Tibial nerve (tissue), 4 donors: Measurements from ENCODE around the gene KCNT1. TPM values are rescaled to one million over a fixed set of nuclear protein-coding genes. Genes with fewer than 3 reads are reported as not detected.

ENCODE experiments used
- DNase-seq, 2 donors: peaks; one replicate each; pipeline ENCODE4 v3.0.0-alpha.2; 2019; ENCODE audit warnings: low spot score in 2 of 2
- H3K27ac ChIP-seq, 4 donors: fragments of 200-600 bp; sonication (generic) in 3 of 4; one replicate each; pipeline ENCODE4 v1.5.1; 2017 to 2019; ENCODE audit warnings: mild to moderate bottlenecking in 1 of 4
- H3K27me3 ChIP-seq, 2 donors: fragments of 200-600 bp; sonication (generic) in 1 of 2; one replicate each; pipeline versions ENCODE4 v1.5.1 to v1.6.0; 2017 to 2019
- H3K36me3 ChIP-seq, 3 donors: fragments of 200-600 bp; sonication (generic); one replicate each; pipeline ENCODE4 v1.5.1; 2018 to 2019
- H3K4me1 ChIP-seq, 4 donors: fragments of 200-600 bp; sonication (generic) in 3 of 4; one replicate each; pipeline ENCODE4 v1.5.1; 2017 to 2019
- H3K4me3 ChIP-seq, 4 donors: fragments of 200-600 bp; sonication (generic) in 3 of 4; one replicate each; pipeline ENCODE4 v1.5.1; 2017 to 2019; ENCODE audit warnings: mild to moderate bottlenecking in 1 of 4, moderate library complexity in 1 of 4
- H3K9me3 ChIP-seq, 4 donors: fragments of 200-600 bp; sonication (generic) in 3 of 4; one replicate each; pipeline ENCODE4 v1.5.1; 2017 to 2019
- EP300 ChIP-seq, 2 donors: sonication (generic); formaldehyde crosslinking; IDR thresholded peaks; one replicate each; pipeline ENCODE4 v1.6.1; 2017; ENCODE audit warnings: antibody characterized with exemption in 2 of 2, mild to moderate bottlenecking in 1 of 2
- POLR2A ChIP-seq, 2 donors: fragments of 450-650 bp; IDR thresholded peaks; one replicate each; pipeline ENCODE4 v1.6.1; 2017; ENCODE audit warnings: antibody characterized with exemption in 2 of 2, mild to moderate bottlenecking in 2 of 2, moderate library complexity in 2 of 2
- WGBS, 2 donors: methylation state at CpG; one replicate each; pipeline ENCODE4 v1.1.5; 2018; 5-methylcytosine and 5-hydroxymethylcytosine counted together
- total RNA-seq, 4 donors: library from RNA; depleted of rRNA; stranded (reverse); fragments of >200 nt; gene quantifications; one replicate each; pipeline ENCODE4 v1.1.0, GENCODE V29; 2016
- TF ChIP-seq, protein P1 (sequence below), 5 experiments: fragments of 200-600 bp in 3 of 5; fragments of 450-650 bp in 2 of 5; sonication (generic) in 3 of 5; IDR thresholded peaks; one replicate each; pipeline ENCODE4 v1.5.1; 2016 to 2019; ENCODE audit warnings: antibody characterized with exemption in 5 of 5, mild to moderate bottlenecking in 3 of 5, moderate library complexity in 2 of 5

The KCNT1 gene
- total RNA-seq, 4 donors from 2014 or later = under 0.01 to 0.39 TPM; not detected in 2

DNA sequence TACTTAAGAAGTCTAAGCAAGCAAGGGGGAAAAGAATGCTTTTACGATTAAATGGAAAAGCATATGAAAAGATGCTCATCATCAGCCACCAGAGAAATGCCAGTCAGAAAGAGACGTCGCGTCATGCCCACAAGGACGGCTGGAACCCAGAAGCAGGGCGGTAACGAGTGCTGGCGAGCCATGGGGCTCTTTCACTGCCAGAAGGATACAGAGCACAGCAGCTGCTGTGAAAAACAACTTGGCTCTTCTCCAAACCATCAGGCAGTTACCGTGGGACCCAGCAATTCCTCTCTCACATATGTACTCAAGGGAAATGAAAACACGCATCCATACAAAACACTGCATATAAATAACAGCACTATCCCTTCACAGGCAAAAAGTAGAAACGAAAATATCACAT lies 109.8 kb downstream of the KCNT1 start:
- Histone ChIP-seq H3K9me3 (no peaks in the 10 kb centered on the region), H3K4me3 (no peak overlapping the region), H3K27me3 (no peaks in the 10 kb centered on the region), H3K36me3 (peaks cover 1 to 89% (median 32%) of the 10 kb centered on the region in 3 donors), H3K27ac (no peak overlapping the region), H3K4me1 (no peaks in the 10 kb centered on the region)
- DNase-seq = no peak
- WGBS, 2 donors = 78 to 80% methylated on average over 11 of the region's 11 CpGs
- TF ChIP-seq, protein P1, sequence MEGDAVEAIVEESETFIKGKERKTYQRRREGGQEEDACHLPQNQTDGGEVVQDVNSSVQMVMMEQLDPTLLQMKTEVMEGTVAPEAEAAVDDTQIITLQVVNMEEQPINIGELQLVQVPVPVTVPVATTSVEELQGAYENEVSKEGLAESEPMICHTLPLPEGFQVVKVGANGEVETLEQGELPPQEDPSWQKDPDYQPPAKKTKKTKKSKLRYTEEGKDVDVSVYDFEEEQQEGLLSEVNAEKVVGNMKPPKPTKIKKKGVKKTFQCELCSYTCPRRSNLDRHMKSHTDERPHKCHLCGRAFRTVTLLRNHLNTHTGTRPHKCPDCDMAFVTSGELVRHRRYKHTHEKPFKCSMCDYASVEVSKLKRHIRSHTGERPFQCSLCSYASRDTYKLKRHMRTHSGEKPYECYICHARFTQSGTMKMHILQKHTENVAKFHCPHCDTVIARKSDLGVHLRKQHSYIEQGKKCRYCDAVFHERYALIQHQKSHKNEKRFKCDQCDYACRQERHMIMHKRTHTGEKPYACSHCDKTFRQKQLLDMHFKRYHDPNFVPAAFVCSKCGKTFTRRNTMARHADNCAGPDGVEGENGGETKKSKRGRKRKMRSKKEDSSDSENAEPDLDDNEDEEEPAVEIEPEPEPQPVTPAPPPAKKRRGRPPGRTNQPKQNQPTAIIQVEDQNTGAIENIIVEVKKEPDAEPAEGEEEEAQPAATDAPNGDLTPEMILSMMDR (IDR thresholded peaks at IDR 0.05) = no peak
- TF ChIP-seq EP300 (IDR thresholded peaks at IDR 0.05) = no peak
- no peak for TF ChIP-seq POLR2A (IDR thresholded peaks at IDR 0.05)

DNA sequence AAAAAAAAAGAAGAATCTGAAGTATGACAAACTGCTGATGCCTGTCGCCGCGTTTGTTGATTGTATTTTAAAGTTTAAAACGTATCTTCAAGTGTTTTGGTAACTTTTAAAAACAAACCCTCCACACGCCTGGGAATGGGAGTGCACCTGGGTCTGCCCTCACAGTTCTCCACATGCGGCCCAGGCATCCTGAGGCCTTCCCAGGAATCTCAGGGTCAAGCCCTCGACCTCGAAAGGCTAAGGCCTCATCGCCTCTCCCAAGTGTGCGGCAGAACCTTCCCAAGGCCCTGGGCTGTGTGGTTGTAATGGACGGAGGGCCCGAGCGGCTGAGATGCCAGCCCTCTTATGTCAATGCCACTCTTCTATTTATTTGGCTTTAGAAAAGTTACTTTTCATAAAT lies 111.0 kb downstream of the KCNT1 start:
- H3K4me1 ChIP-seq = no peaks in the 10 kb centered on the region
- H3K9me3 ChIP-seq = no peaks in the 10 kb centered on the region
- H3K4me3 ChIP-seq = no peak overlapping the region
- TF ChIP-seq EP300 (IDR thresholded peaks at IDR 0.05) (no peak), POLR2A (IDR thresholded peaks at IDR 0.05) (no peak)
- TF ChIP-seq, protein P1 (IDR thresholded peaks at IDR 0.05) = no peak
- H3K27ac ChIP-seq = no peak overlapping the region
- no peaks in the 10 kb centered on the region for H3K27me3 ChIP-seq
- 89 to 94% methylated on average over 13 of the region's 13 CpGs for WGBS, 2 donors
- DNase-seq = no peak
- peaks cover 3 to 97% (median 38%) of the 10 kb centered on the region in 3 donors for H3K36me3 ChIP-seq

DNA sequence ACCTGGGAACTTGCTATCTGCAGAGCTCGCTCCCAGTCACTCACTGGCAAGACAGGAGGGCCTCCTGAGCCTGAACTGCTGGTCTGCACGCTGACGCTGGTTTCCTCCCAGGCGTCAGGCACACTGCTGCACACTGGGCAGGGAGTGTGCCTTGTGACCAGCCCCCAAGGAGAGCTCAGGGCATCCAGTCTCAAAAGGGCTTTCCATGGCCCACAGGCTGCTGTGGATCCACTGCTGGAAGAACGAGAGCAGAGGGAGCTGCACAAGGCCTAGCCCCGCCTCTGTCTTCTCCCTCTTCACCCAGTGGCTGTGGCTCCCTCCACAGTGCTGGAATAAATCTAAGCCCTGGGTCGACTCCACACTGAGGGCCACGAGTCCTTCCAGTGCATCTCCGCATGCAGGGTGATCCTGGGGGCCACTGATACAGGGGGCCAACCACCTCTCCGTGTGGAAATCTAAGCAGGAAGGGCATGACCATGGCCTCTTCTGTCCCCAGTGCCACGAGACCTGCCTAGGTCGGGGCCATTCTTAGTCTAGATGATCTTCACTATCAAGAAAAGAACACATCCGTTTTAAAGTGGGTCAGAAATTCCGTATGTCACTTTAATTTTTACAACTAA lies 111.8 kb downstream of the KCNT1 start:
- no peak for DNase-seq
- H3K4me1 ChIP-seq = no peaks in the 10 kb centered on the region
- H3K36me3 ChIP-seq = peaks cover 6 to 99% (median 44%) of the 10 kb centered on the region in 3 donors
- 84 to 86% methylated on average over 14 of the region's 14 CpGs for WGBS, 2 donors
- no peak overlapping the region for H3K4me3 ChIP-seq
- no peaks in the 10 kb centered on the region for H3K27me3 ChIP-seq
- H3K27ac ChIP-seq = no peak overlapping the region
- TF ChIP-seq POLR2A (IDR thresholded peaks at IDR 0.05) (no peak), EP300 (IDR thresholded peaks at IDR 0.05) (no peak)
- TF ChIP-seq, protein P1 (IDR thresholded peaks at IDR 0.05) = no peak
- no peaks in the 10 kb centered on the region for H3K9me3 ChIP-seq

DNA sequence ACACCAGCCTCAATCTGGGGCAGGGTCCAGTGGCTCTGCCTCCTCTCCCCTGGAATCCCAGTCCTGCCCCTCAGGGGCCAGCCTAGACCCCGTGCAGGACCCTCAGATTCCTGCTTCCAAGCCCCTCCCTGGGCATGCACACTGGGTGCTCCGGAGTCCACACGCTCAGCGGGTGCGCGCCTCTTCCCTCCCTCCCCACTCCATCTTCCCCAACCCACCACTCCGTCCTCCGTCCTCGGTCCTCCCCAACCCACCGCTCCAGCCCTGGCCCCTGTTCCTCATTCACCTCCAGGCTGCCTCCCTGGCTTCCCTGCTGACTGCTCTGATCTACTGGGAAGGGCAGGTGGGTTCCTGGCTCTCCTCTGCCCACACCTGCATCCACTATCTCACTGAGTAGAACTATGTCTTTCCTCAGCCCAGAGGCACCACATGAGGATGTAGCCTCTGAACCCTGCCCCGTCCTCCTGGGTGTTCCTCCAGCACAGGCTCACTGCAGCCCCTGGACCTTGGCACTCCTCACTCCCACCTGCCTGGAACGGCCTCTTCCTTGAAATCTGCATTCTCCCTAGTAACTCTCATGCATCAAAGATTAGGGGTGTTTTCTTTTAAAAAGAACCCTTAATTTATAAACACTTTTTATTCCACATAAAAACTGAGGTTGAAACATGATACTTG lies 112.6 kb downstream of the KCNT1 start:
- Histone ChIP-seq H3K4me3 (no peak overlapping the region), H3K9me3 (no peaks in the 10 kb centered on the region), H3K27me3 (no peaks in the 10 kb centered on the region), H3K4me1 (no peaks in the 10 kb centered on the region), H3K27ac (no peak overlapping the region), H3K36me3 (peaks cover 6 to 99% (median 48%) of the 10 kb centered on the region in 3 donors)
- TF ChIP-seq EP300 (IDR thresholded peaks at IDR 0.05) (no peak), POLR2A (IDR thresholded peaks at IDR 0.05) (no peak)
- TF ChIP-seq, protein P1 (IDR thresholded peaks at IDR 0.05) = no peak
- WGBS, 2 donors = 89 to 92% methylated on average over 12 of the region's 12 CpGs
- DNase-seq = no peak

DNA sequence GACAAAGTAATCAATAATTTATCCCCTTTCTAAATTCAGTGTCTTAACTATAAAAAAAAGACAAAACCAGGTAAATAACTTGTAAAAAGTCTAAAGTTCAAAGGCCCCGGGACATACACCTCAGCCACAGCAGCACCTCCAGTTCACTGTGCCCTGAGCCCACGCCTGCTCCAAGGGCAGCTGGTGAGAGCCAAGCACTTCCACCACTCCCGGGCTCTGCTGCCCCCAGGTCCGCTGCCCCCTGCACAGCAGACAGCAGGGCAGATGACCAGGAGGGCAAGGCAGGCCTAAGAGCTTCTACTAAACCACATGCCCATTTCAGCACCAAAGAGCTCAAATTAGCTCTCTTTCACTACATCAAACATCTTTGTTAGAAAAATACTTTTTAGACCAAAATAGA lies 113.4 kb downstream of the KCNT1 start:
- DNase-seq = no peak
- Histone ChIP-seq H3K9me3 (no peaks in the 10 kb centered on the region), H3K4me3 (no peak overlapping the region), H3K4me1 (no peaks in the 10 kb centered on the region), H3K27me3 (no peaks in the 10 kb centered on the region), H3K36me3 (peaks cover 6 to 99% (median 48%) of the 10 kb centered on the region in 3 donors), H3K27ac (no peak overlapping the region)
- WGBS, 2 donors = 92 to 94% methylated on average over 4 of the region's 4 CpGs
- TF ChIP-seq POLR2A (IDR thresholded peaks at IDR 0.05) (no peak), EP300 (IDR thresholded peaks at IDR 0.05) (no peak)
- TF ChIP-seq, protein P1 (IDR thresholded peaks at IDR 0.05) = no peak
